Heart left ventricle (tissue), 13 donors: Measurements from ENCODE around the gene PCNT.

ENCODE experiments used
- POLR2A ChIP-seq, 2 donors: fragments of 450-650 bp; IDR thresholded peaks; one replicate each; pipeline ENCODE4 v1.6.1; 2017; ENCODE audit warnings: antibody characterized with exemption in 2 of 2, mild to moderate bottlenecking in 2 of 2, moderate library complexity in 2 of 2
- TF ChIP-seq, protein P1 (sequence below), 12 donors: fragments of 200-600 bp; sonication (generic) in 4 of 12; IDR thresholded peaks; one replicate each; pipeline versions ENCODE4 v1.5.0 to v1.8.0; 2018 to 2022; ENCODE audit warnings: antibody characterized with exemption in 12 of 12, mild to moderate bottlenecking in 5 of 12
- donor health status: ischemic (EF 13 %, LVEDD 7.1; RV severe dilation, severe dysfunction).
- donor health status: DM: no; HTN: yes; CAD: no.
- donor health status: DM: no; HTN: no; CAD: no.
- donor health status: ischemic (EF 25% LVEDD 6.9; RV normal size, moderate dysfunction).
- donor health status: ischemic (EF 25% LVEDD 5.7; RV mildly dilated, moderate dysfunction).
- donor health status: ischemic (EF 35%, LVEDD 5.7; RV mildly dilated, moderate dysfunction).
- donor health status: nonischemic (EF 11% LVEDD 7.7; RV severe dilation, severe dysfunction).
- donor health status: DM: yes; HTN: yes; CAD: no.
- donor health status: PGD.
- donor health status: ischemic (EF 29% LVEDD 5.4; RV normal size, mild dysfunction).
- donor health status: nonischemic (EF 23%, LVEDD 6.1; RV moderate dilation, normal function).

DNA sequence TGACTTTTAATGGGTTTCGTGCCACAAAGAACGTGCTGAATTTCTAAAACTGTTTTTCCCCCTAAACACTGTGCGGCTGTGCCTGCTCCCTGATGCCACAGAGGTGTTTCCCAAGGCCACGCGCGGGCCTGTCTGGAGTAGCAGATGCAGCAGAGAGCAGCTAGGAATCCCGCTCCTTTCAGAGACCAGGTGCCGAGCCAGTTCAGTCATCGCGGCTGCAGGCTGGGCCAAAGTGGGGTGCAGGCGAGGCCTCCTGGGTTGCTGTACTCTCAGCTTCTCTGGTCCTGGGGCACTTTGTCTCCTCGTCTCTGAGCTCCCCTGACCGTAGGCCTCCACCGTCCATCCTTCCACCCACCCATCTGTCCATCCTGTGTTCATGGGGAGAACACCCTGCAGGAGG is 117.4 kb downstream of the PCNT start:
- TF ChIP-seq, protein P1, sequence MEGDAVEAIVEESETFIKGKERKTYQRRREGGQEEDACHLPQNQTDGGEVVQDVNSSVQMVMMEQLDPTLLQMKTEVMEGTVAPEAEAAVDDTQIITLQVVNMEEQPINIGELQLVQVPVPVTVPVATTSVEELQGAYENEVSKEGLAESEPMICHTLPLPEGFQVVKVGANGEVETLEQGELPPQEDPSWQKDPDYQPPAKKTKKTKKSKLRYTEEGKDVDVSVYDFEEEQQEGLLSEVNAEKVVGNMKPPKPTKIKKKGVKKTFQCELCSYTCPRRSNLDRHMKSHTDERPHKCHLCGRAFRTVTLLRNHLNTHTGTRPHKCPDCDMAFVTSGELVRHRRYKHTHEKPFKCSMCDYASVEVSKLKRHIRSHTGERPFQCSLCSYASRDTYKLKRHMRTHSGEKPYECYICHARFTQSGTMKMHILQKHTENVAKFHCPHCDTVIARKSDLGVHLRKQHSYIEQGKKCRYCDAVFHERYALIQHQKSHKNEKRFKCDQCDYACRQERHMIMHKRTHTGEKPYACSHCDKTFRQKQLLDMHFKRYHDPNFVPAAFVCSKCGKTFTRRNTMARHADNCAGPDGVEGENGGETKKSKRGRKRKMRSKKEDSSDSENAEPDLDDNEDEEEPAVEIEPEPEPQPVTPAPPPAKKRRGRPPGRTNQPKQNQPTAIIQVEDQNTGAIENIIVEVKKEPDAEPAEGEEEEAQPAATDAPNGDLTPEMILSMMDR (IDR thresholded peaks at IDR 0.05) = no peak
- TF ChIP-seq POLR2A (IDR thresholded peaks at IDR 0.05) = no peak
